Mucosa of rectum (tissue), 2 donors: ENCODE data around the gene UQCC3.
A peak's percentile ranks its signal among the peaks of the same experiment; 100 is the strongest.

Experiments used
- H3K27ac ChIP-seq, 2 donors: one replicate each; pipeline ENCODE4 v1.7.0; 2013; ENCODE audit warnings: inconsistent platforms in 2 of 2, low read depth in 2 of 2, low read length in 2 of 2
- H3K27me3 ChIP-seq, 2 donors: one replicate each; pipeline ENCODE4 v1.7.0; 2013; ENCODE audit warnings: low read length in 2 of 2; ENCODE audit not compliant: control insufficient read depth in 2 of 2, insufficient read depth in 2 of 2
- H3K36me3 ChIP-seq, 2 donors: one replicate each; pipeline ENCODE4 v1.7.0; 2013; ENCODE audit warnings: low read length in 2 of 2; ENCODE audit not compliant: control insufficient read depth in 2 of 2, insufficient read depth in 2 of 2
- H3K4me1 ChIP-seq, 2 donors: one replicate each; pipeline ENCODE4 v1.7.0; 2013; ENCODE audit warnings: low read length in 2 of 2, mild to moderate bottlenecking in 1 of 2; ENCODE audit not compliant: control insufficient read depth in 2 of 2, insufficient read depth in 2 of 2
- H3K4me3 ChIP-seq, 2 donors: one replicate each; pipeline ENCODE4 v1.7.0; 2013; ENCODE audit warnings: low read length in 2 of 2
- H3K9ac ChIP-seq, 2 donors: one replicate each; pipeline ENCODE4 v1.7.0; 2013; ENCODE audit warnings: low read length in 2 of 2, low read depth in 1 of 2, mild to moderate bottlenecking in 1 of 2
- H3K9me3 ChIP-seq, 2 donors: one replicate each; pipeline ENCODE4 v1.7.0; 2013; ENCODE audit warnings: low read length in 2 of 2; ENCODE audit not compliant: control insufficient read depth in 2 of 2
- donor health status: healthy.
- donor health status: Normal muscosa, but diverticular disease.

UQCC3 gene

GRCh38 chr11:62671608-62672389, at the start of gene UQCC3, which contains the start of gene LBHD1:
Gene UQCC3, plus strand, starts transcription at chr11:62671673. Its CDS starts 73 bp downstream, at chr11:62671746.
Gene LBHD1, minus strand, starts transcription at chr11:62672267. Its CDS starts 2,236 bp downstream, at chr11:62670031.
- Histone ChIP-seq H3K36me3 (peaks cover 13 to 20% of the 10 kb centered on the region in 2 donors), H3K9ac (peak within 1 kb of the TSS; percentile 86 to 95), H3K9me3 (no peaks in the 10 kb centered on the region), H3K4me3 (peak within 1 kb of the TSS; percentile 94 to 98), H3K27ac (peak within 1 kb of the TSS; percentile 87 to 92), H3K4me1 (peaks cover 24 to 30% of the 10 kb centered on the region in 2 donors), H3K27me3 (no peaks in the 10 kb centered on the region)

- H3K27me3 ChIP-seq: no peaks in the 10 kb centered on the region
- no peaks in the 10 kb centered on the region for H3K9me3 ChIP-seq
- H3K4me3 ChIP-seq: peak overlapping the region; percentile 80 to 92
- H3K4me1 ChIP-seq: peaks cover 13 to 18% of the 10 kb centered on the region in 2 donors
- peaks cover 20 to 24% of the 10 kb centered on the region in 2 donors for H3K36me3 ChIP-seq
- peak overlapping the region; percentile 88 to 93 for H3K27ac ChIP-seq
- peak overlapping the region in 1 of 2 donors; percentile 32 for H3K9ac ChIP-seq
Observed at GRCh38 chr11:62622476-62623089, 48.9 kb upstream of the UQCC3 start.

- H3K4me1 ChIP-seq: no peaks in the 10 kb centered on the region
- H3K27me3 ChIP-seq: no peaks in the 10 kb centered on the region
- no peak overlapping the region for H3K4me3 ChIP-seq
- no peaks in the 10 kb centered on the region for H3K9me3 ChIP-seq
- H3K36me3 ChIP-seq: peaks cover 56 to 69% of the 10 kb centered on the region in 2 donors
- no peak overlapping the region for H3K9ac ChIP-seq
- H3K27ac ChIP-seq: no peak overlapping the region
Observed at GRCh38 chr11:62627713-62628112, 43.8 kb upstream of the UQCC3 start.

- no peak overlapping the region for H3K4me3 ChIP-seq
- H3K27me3 ChIP-seq: no peaks in the 10 kb centered on the region
- H3K9ac ChIP-seq: no peak overlapping the region
- H3K4me1 ChIP-seq: no peaks in the 10 kb centered on the region
- H3K36me3 ChIP-seq: peaks cover 54 to 78% of the 10 kb centered on the region in 2 donors
- H3K9me3 ChIP-seq: no peaks in the 10 kb centered on the region
- H3K27ac ChIP-seq: no peak overlapping the region
Observed at GRCh38 chr11:62632492-62632891, 39.0 kb upstream of the UQCC3 start.

GRCh38 chr11:62644220-62644619, 27.3 kb upstream of the UQCC3 start:
- Histone ChIP-seq H3K27ac (no peak overlapping the region), H3K4me3 (no peak overlapping the region), H3K9me3 (no peaks in the 10 kb centered on the region), H3K9ac (no peak overlapping the region), H3K4me1 (peaks cover 11 to 16% of the 10 kb centered on the region in 2 donors), H3K27me3 (no peaks in the 10 kb centered on the region), H3K36me3 (peaks cover 11 to 27% of the 10 kb centered on the region in 2 donors)

- Histone ChIP-seq H3K27me3 (no peaks in the 10 kb centered on the region), H3K9me3 (no peaks in the 10 kb centered on the region), H3K4me1 (peaks cover 11 to 16% of the 10 kb centered on the region in 2 donors), H3K4me3 (peak overlapping the region; percentile 72 to 94), H3K9ac (peak overlapping the region; percentile 84 to 85), H3K27ac (peak overlapping the region; percentile 70 to 91), H3K36me3 (peaks cover 12 to 30% of the 10 kb centered on the region in 2 donors)
Observed at GRCh38 chr11:62645671-62645945, 25.9 kb upstream of the UQCC3 start.

GRCh38 chr11:62645946-62646824, 25.3 kb upstream of the UQCC3 start, which contains the start of gene GANAB:
Gene GANAB, minus strand, starts transcription at chr11:62646613. Its CDS starts 14 bp downstream, at chr11:62646599.
- Histone ChIP-seq H3K9me3 (no peaks in the 10 kb centered on the region), H3K9ac (peak within 1 kb of the TSS; percentile 84 to 85), H3K27me3 (no peaks in the 10 kb centered on the region), H3K4me3 (peak within 1 kb of the TSS; percentile 72 to 94), H3K27ac (peak within 1 kb of the TSS; percentile 70 to 91), H3K36me3 (peaks cover 12 to 30% of the 10 kb centered on the region in 2 donors), H3K4me1 (peaks cover 11 to 16% of the 10 kb centered on the region in 2 donors)

GRCh38 chr11:62646825-62647608, 24.5 kb upstream of the UQCC3 start:
- H3K4me3 ChIP-seq: peak overlapping the region; percentile 1 to 6

GRCh38 chr11:62647609-62648005, 23.9 kb upstream of the UQCC3 start:
- H3K4me1 ChIP-seq: peaks cover 22 to 26% of the 10 kb centered on the region in 2 donors
- peaks cover 11 to 30% of the 10 kb centered on the region in 2 donors for H3K36me3 ChIP-seq
- no peak overlapping the region for H3K9ac ChIP-seq
- H3K27ac ChIP-seq: no peak overlapping the region
- H3K4me3 ChIP-seq: no peak overlapping the region
- H3K9me3 ChIP-seq: no peaks in the 10 kb centered on the region
- H3K27me3 ChIP-seq: no peaks in the 10 kb centered on the region

More at GRCh38 chr11:62646825-62647608, 24.5 kb upstream of the UQCC3 start:
- Histone ChIP-seq H3K9me3 (no peaks in the 10 kb centered on the region), H3K9ac (no peak overlapping the region), H3K27ac (no peak overlapping the region), H3K4me1 (peaks cover 16 to 20% of the 10 kb centered on the region in 2 donors), H3K27me3 (no peaks in the 10 kb centered on the region), H3K36me3 (peaks cover 12 to 30% of the 10 kb centered on the region in 2 donors)
